ENCODE results near the gene SV2B.
"Not testable (repeated sequence)": the region's sequence is repeated elsewhere in the genome, so short reads cannot be mapped to it uniquely, and the experiment has no call there.

SV2B gene

GRCh38 chr15:91308855-91309254 lies 208.8 kb downstream of the SV2B start:
- peak in 1 of 2 donors; percentile 9 for DNase-seq (ENCODE audit: low read depth in 2 of 2)

- DNase-seq (ENCODE audit: low read depth in 2 of 2) = no peak
These were observed 211.9 kb downstream of the SV2B start for GRCh38 chr15:91311986-91312385.

GRCh38 chr15:91316126-91316525 lies 216.1 kb downstream of the SV2B start:
- DNase-seq (ENCODE audit: low read depth in 2 of 2) = no peak

GRCh38 chr15:91318516-91318915 lies 218.5 kb downstream of the SV2B start:
- DNase-seq (ENCODE audit: low read depth in 2 of 2) = no peak

GRCh38 chr15:91318931-91319330 lies 218.9 kb downstream of the SV2B start:
- DNase-seq (ENCODE audit: low read depth in 2 of 2) = no peak

GRCh38 chr15:91319371-91320059 lies 219.5 kb downstream of the SV2B start:
- DNase-seq (ENCODE audit: low read depth in 2 of 2) = no peak

GRCh38 chr15:91320101-91320500 lies 220.0 kb downstream of the SV2B start:
- DNase-seq (ENCODE audit: low read depth in 2 of 2) = no peak

GRCh38 chr15:91329914-91330313 lies 229.9 kb downstream of the SV2B start:
- DNase-seq (ENCODE audit: low read depth in 2 of 2) = no peak

- DNase-seq (ENCODE audit: low read depth in 2 of 2) = no peak
These were observed 231.5 kb downstream of the SV2B start for GRCh38 chr15:91331581-91331980.

- DNase-seq (ENCODE audit: low read depth in 2 of 2) = no peak
These were observed 235.6 kb downstream of the SV2B start for GRCh38 chr15:91335702-91336101.

GRCh38 chr15:91336687-91337086 lies 236.6 kb downstream of the SV2B start:
- DNase-seq (ENCODE audit: low read depth in 2 of 2) = no peak

GRCh38 chr15:91338766-91339165 lies 238.7 kb downstream of the SV2B start:
- DNase-seq (ENCODE audit: low read depth in 2 of 2) = no peak

GRCh38 chr15:91342097-91342496 lies 242.0 kb downstream of the SV2B start:
- no peak for DNase-seq (ENCODE audit: low read depth in 2 of 2)

- DNase-seq (ENCODE audit: low read depth in 2 of 2) = not testable (repeated sequence)
These were observed 244.9 kb downstream of the SV2B start for GRCh38 chr15:91344912-91345311.

GRCh38 chr15:91345736-91346135 lies 245.7 kb downstream of the SV2B start:
- DNase-seq (ENCODE audit: low read depth in 2 of 2) = no peak

GRCh38 chr15:91346259-91346658 lies 246.2 kb downstream of the SV2B start:
- no peak for DNase-seq (ENCODE audit: low read depth in 2 of 2)

- DNase-seq (ENCODE audit: low read depth in 2 of 2) = no peak
These were observed 248.9 kb downstream of the SV2B start for GRCh38 chr15:91348752-91349500.
